ENCODE measurements around the gene ZNRF1. TPM values are rescaled to one million over a fixed set of nuclear protein-coding genes. Genes with fewer than 3 reads are reported as not detected.

Gene ZNRF1
- total RNA-seq, 1 experiment from 2014 or later: 52.3 TPM

- Histone ChIP-seq H3K9me3 (ENCODE audit: control insufficient read depth, insufficient read depth, low read depth, low read length) (peaks cover 12% of the 10 kb centered on the region; the same call in 1 of the 2 replicates), H3K27ac (ENCODE audit: low read length) (no peak overlapping the region), H3K27me3 (ENCODE audit: control insufficient read depth, insufficient read depth, low read length) (no peaks in the 10 kb centered on the region), H3K4me3 (ENCODE audit: low read depth in 2 of 2, low read length in 2 of 2) (no peak overlapping the region), H3K4me1 (ENCODE audit: control insufficient read depth, insufficient read depth, low read length) (peaks cover 33% of the 10 kb centered on the region), H3K36me3 (ENCODE audit: control insufficient read depth, insufficient read depth, low read length) (no peaks in the 10 kb centered on the region)
- POLR2A ChIA-PET: no interaction called here
- in situ Hi-C loops (cut with HindIII; ENCODE audit: low pct_unique_long_range_greater_than_20kb, low sequenced_read_pairs) (no loop called here), intact Hi-C loops (cut with micrococcal nuclease; ENCODE audit: unreplicated experiment) (no loop called here)
- no peak for DNase-seq (ENCODE audit: low read depth, low spot score)
- no TSS peak for BruUV-seq (replicated peaks)
- no peak for TF ChIP-seq REST (IDR thresholded peaks at IDR 0.05; ENCODE audit: insufficient read depth in 1 of 2, low read depth in 2 of 2, low read length in 1 of 2)
- TF ChIP-seq TCF7L2 (IDR thresholded peaks at IDR 0.05; ENCODE audit: low read depth, low read length): no peak
- TF ChIP-seq CTCF (IDR thresholded peaks at IDR 0.05): no peak
- TF ChIP-seq POLR2AphosphoS5 (IDR thresholded peaks at IDR 0.05; ENCODE audit: low read depth, low read length): no peak
- CTCF ChIA-PET: no interaction called here
- no peak for ATAC-seq
Observed at GRCh38 chr16:75042426-75043174, 43.8 kb downstream of the ZNRF1 start.

- in situ Hi-C loops (cut with HindIII; ENCODE audit: low pct_unique_long_range_greater_than_20kb, low sequenced_read_pairs): no loop called here
- ChIA-PET CTCF (no interaction called here), POLR2A (no interaction called here)
- DNase-seq (ENCODE audit: low read depth, low spot score): no peak
- ATAC-seq: no peak
- no peak overlapping the region for H3K4me3 ChIP-seq (ENCODE audit: low read depth in 2 of 2, low read length in 2 of 2)
- intact Hi-C loops (cut with micrococcal nuclease; ENCODE audit: unreplicated experiment): no loop called here
- peaks cover 5% of the 10 kb centered on the region; the same call in 1 of the 2 replicates for H3K9me3 ChIP-seq (ENCODE audit: control insufficient read depth, insufficient read depth, low read depth, low read length)
- BruUV-seq (replicated peaks): no TSS peak
- TF ChIP-seq SIN3A (IDR thresholded peaks at IDR 0.05; ENCODE audit: borderline replicate concordance, insufficient read depth, low read depth, low read length): no peak
- no peak for TF ChIP-seq TCF7L2 (IDR thresholded peaks at IDR 0.05; ENCODE audit: low read depth, low read length)
- TF ChIP-seq CTCF (IDR thresholded peaks at IDR 0.05): no peak
- TF ChIP-seq POLR2AphosphoS5 (IDR thresholded peaks at IDR 0.05; ENCODE audit: low read depth, low read length): no peak
- no peak for TF ChIP-seq REST (IDR thresholded peaks at IDR 0.05; ENCODE audit: insufficient read depth in 1 of 2, low read depth in 2 of 2, low read length in 1 of 2)
- no peaks in the 10 kb centered on the region for H3K36me3 ChIP-seq (ENCODE audit: control insufficient read depth, insufficient read depth, low read length)
- H3K27ac ChIP-seq (ENCODE audit: low read length): no peak overlapping the region
- peaks cover 35% of the 10 kb centered on the region for H3K4me1 ChIP-seq (ENCODE audit: control insufficient read depth, insufficient read depth, low read length)
- H3K27me3 ChIP-seq (ENCODE audit: control insufficient read depth, insufficient read depth, low read length): no peaks in the 10 kb centered on the region
Observed at GRCh38 chr16:75043175-75043895, 44.5 kb downstream of the ZNRF1 start.
